Natural killer cell treated with Interleukin-12 subunit alpha and Interleukin-12 subunit beta and Interleukin-15 and Interleukin-18, amount 100 ng/mL, for 72 hours (primary cell): ENCODE data around the gene EPC2. TPM values are rescaled to one million over a fixed set of nuclear protein-coding genes. Genes with fewer than 3 reads are reported as not detected.

Source experiments
- ATAC-seq, 2 donors: fragments of 150-1000 bp; cut with Tn5 transposase in 1 of 2; sonication (Bioruptor Pico), chemical (Tn5 transposase) in 1 of 2; 2 replicates each; pipeline ENCODE4 v1.10.0; 2021
- DNase-seq: peaks from one replicate; pipeline ENCODE4 v3.0.0; 2022; ENCODE audit warnings: low spot score
- H3K27ac Mint-ChIP-seq, 2 donors: 1 replicate in 1 of 2; 2 replicates in 1 of 2; pipeline ENCODE4 v1.8.0; 2022; ENCODE audit warnings: mixed read lengths in 2 of 2, mild to moderate bottlenecking in 1 of 2, moderate library complexity in 1 of 2
- H3K27me3 Mint-ChIP-seq, 2 donors: 1 replicate in 1 of 2; 2 replicates in 1 of 2; pipeline ENCODE4 v1.8.0; 2022; ENCODE audit warnings: mixed read lengths in 2 of 2
- H3K36me3 Mint-ChIP-seq: one replicate; pipeline ENCODE4 v1.8.0; 2022; ENCODE audit warnings: mixed read lengths
- H3K4me1 Mint-ChIP-seq, 2 donors: 1 replicate in 1 of 2; 2 replicates in 1 of 2; pipeline ENCODE4 v1.8.0; 2022; ENCODE audit warnings: low read depth in 2 of 2, mixed read lengths in 2 of 2, mild to moderate bottlenecking in 1 of 2
- H3K4me3 Mint-ChIP-seq: one replicate; pipeline ENCODE4 v1.8.0; 2022; ENCODE audit warnings: mixed read lengths
- H3K9me3 Mint-ChIP-seq: 2 replicates; pipeline ENCODE4 v1.8.0; 2022; ENCODE audit warnings: mixed read lengths
- total RNA-seq, 2 donors: library from RNA; stranded (reverse); gene quantifications; one replicate each; pipeline ENCODE4 v1.2.3, GENCODE V29; 2022

EPC2 gene
- total RNA-seq, 2 donors from 2014 or later, result 27.1 to 33.1 TPM

DNA sequence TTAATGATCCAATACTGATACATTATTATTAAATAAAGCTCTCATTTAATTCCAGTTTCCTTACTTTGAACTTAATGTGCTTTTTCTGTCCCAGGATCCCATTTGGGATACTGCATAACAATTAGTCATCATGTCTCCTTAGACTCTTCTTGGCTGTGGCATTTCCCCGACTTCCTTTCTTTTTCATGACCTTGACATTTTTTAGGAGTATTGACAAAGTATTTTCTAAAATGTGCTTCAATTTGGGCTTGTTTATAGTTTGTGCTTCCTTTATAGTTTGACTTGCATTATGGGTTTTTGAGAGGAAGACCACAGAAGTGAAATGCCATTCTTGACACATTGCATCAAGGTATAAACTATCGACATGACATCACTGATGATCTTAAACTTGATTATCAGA lies 184.4 kb downstream of the EPC2 start:
- no peaks in the 10 kb centered on the region for H3K36me3 Mint-ChIP-seq
- H3K4me3 Mint-ChIP-seq, result no peak overlapping the region
- ATAC-seq (no peak), DNase-seq (no peak)
- no peaks in the 10 kb centered on the region for H3K4me1 Mint-ChIP-seq
- peaks cover 17 to 21% of the 10 kb centered on the region in 2 donors for H3K27me3 Mint-ChIP-seq
- no peaks in the 10 kb centered on the region for H3K9me3 Mint-ChIP-seq
- no peak overlapping the region for H3K27ac Mint-ChIP-seq

DNA sequence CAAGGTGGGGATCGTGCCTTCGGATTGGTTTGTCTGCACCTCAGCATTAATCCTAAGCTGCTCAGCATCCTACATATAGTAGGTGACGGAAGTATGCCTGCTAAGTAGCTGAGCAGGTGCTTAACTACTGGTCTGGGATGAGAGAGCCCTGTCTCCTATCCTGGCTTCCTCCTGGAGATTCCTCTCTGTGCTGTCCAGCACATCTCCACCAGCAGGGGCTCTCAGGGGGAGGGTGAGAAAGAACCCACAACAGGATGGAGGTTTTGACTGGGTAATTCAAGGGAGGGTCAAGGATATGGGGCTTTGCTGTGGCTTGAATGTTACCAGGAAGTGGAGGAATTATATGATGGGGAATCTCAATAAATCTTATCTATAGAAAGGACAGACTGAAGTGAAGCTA lies 185.1 kb downstream of the EPC2 start:
- H3K36me3 Mint-ChIP-seq, result no peaks in the 10 kb centered on the region
- H3K27me3 Mint-ChIP-seq, result peaks cover 14 to 21% of the 10 kb centered on the region in 2 donors
- H3K27ac Mint-ChIP-seq, result no peak overlapping the region
- no peaks in the 10 kb centered on the region for H3K4me1 Mint-ChIP-seq
- no peak overlapping the region for H3K4me3 Mint-ChIP-seq
- DNase-seq (no peak), ATAC-seq (no peak)
- no peaks in the 10 kb centered on the region for H3K9me3 Mint-ChIP-seq

DNA sequence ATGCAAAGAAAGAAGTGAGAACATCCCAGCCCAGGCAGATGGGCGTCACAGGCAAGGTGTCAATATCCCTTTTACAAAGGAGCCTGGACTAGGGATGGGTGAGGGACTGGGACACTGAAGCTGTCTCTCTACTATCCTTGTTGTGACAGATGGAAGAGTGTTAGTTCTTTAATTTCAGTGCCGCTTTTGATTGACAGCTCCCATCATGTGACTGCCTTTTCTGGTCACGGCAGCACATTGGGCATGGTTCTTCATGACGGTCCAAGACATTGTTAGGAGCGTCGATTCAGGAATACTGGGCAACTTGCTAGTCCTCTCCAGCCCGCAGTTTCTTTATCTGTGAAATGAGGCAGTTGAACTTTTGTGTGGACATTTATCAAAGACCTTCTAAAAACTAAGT lies 188.1 kb downstream of the EPC2 start:
- DNase-seq, result no peak
- no peaks in the 10 kb centered on the region for H3K4me1 Mint-ChIP-seq
- no peaks in the 10 kb centered on the region for H3K36me3 Mint-ChIP-seq
- H3K27me3 Mint-ChIP-seq, result peaks cover 22 to 39% of the 10 kb centered on the region in 2 donors
- H3K4me3 Mint-ChIP-seq, result no peak overlapping the region
- H3K27ac Mint-ChIP-seq, result no peak overlapping the region
- H3K9me3 Mint-ChIP-seq, result no peaks in the 10 kb centered on the region
- ATAC-seq, result no peak

Other genes with a start within 250 kb of the EPC2 start
- 1 to 10 TPM; 2.6 to 8.6 TPM for gene KIF5C, start 230.5 kb downstream of the EPC2 start, total RNA-seq